Measurements from ENCODE around the gene PSMB10.
A peak's percentile ranks its signal among the peaks of the same experiment; 100 is the strongest.
"Not testable (repeated sequence)": the region's sequence is repeated elsewhere in the genome, so short reads cannot be mapped to it uniquely, and the experiment has no call there.

PSMB10 gene

DNA sequence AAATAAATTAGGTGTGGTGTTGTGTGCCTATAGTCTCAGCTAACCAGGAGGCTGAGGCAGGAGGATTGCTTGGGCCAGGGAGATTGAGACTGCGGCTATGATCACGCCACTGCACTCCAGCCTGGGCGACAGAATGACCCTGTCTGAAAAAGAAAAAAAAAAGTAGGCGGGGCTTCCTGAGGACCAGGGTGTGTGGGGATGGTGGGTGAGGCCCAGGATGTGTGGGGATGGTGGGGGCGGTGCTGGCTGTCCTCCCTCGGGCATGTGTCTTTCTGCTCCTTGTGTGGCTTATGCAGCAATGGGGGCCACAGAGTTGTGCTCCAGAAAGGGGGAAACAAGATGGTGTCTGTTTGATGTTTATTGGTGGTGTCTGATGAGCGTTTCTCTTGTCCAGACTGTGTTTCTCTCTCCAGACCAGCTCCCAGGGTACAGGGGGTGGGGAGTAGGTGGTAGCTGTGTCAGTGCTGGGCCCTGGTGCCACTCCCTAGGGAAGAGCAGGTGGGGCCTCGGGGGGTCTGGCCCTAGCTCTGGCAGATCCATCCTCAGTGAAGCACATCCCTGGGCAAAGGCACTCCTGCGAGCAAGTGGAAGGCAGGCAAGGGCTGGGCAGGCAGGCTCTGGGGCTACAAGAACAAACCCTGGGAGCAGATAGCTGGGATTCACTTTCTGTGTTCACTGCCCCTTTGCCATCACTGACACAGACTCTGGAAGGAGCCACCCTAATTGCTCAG is 5.0 kb upstream of the PSMB10 start:
- no peak for DNase-seq

DNA sequence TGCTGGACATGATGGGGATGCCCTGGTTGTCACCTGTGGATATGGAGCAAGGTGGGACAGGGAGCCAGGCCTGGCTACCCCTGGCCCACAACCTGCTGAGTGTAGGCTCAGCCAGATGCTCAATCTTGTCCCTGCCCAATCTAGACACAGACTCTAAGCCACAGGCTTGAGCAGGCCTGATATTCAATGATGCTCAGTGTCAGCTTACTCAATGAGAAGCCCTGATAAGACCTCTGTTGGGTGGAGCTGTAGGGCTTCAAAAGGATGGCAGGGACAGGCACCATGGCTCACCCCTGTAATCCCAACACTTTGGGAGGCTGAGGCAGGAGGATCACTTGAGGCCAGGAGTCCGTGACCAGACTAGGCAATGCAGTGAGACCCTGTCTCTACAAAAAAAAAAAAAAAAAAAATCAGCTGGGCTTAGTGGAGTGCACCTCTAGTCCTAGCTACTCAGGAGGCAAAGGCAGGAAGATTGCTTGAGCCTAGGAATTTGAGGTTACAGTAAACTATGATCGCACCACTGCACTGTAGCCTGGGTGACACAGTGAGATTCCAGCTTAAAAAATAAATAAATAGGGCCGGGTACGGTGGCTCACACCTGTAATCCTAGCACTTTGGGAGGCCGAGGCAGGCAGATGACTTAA is 3.9 kb upstream of the PSMB10 start:
- no peak for DNase-seq

DNA sequence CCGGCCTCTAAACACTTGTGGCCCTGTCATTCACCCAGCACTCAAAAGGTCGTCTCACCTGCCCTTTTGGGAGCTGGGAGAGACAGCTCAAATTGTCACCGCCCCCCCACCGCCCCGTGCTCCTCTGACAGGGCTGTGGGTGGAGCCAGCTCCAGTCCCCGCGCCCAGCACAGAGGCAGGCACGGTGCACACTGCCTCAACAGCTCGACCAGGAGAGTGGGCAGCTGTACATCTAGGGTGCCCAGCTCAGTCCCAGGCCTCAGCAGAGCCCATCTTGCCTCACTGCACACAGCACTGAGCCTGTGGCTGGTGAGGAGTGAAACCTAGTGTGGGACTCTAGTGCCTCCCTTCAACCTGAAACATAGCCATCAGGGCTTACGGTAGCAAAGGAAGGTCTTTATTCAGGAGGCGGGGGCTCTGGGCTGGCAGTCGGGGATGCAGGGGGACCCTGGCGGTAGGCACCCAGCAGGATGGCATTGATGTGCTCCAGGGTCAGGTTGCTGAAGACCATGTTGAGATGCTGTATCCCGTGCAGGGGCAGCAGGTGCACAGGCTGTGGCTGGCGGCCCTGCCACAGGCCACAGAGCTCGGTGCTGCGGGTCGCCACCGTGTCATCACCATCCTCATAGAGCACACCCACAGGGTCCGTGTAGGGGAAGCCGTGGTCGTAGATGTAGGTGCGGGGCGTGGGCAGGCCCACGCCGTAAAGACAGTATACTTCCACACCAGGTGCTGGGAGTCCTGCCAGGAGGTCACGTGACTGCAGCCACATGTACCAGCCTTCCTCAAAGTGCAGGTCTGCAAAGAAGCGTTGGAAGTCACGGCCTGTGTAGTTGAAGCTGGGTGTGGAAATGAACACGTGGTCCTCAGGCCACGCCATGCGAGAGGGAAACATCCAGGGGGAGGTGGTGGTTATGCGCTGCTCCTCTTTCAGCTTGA is 3.1 kb upstream of the PSMB10 start:
- DNase-seq, result peak; percentile 26 to 56

DNA sequence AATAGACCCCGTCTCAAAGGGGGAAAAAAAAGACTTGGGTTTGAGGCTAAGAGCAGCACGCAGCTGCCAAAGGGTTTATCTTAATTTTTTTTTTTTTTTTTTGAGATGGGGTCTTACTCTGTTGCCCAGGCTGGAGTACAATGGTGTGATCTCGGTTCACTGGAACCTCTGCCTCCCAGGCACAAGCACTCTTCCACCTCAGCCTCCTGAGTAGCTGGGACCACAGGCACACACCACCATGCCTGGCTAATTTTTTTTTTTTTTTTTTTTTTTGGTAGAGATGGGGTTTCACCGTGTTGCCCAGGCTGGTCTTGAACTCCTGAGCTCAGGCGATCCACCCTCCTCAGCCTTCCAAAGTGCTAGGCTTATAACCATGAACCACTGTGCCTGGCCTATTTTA is 1.1 kb upstream of the PSMB10 start:
- not testable (repeated sequence) for DNase-seq

DNA sequence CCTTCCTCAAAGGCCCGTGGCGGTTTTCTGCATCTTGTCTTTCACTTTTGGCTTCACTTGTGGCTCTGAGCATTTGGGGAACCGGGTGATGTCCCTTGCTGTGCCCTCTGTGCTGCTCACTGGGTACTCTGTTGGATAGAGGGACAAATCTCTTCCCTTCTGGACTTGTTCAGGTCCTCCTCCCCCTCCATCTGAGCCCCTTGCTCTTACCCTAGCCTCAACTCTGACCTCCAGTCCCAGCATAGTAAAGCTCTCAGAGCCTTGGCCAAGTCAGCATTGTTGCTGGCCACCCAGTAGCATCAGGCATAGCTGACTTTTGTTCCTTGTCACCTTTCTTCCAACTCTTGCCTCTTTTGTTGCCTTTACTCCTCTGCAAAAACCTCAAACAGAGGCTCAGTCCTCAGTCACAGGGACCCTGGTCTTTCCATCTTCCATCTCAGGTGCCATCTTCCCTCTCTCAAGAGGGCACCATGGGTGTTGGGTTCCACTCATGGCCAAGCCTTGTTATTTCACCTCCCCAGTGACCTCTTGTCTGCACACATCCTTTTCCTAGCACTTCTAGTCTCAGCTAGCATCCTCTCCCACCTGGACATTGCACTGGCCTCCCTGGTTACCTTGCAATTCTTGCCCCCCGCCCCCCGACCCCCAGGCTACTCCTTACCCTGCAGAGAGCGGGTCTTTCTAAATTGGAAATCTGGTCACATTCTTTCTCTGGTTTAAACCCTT is 393 bp upstream of the PSMB10 start:
- DNase-seq, result peak; percentile 92

DNA sequence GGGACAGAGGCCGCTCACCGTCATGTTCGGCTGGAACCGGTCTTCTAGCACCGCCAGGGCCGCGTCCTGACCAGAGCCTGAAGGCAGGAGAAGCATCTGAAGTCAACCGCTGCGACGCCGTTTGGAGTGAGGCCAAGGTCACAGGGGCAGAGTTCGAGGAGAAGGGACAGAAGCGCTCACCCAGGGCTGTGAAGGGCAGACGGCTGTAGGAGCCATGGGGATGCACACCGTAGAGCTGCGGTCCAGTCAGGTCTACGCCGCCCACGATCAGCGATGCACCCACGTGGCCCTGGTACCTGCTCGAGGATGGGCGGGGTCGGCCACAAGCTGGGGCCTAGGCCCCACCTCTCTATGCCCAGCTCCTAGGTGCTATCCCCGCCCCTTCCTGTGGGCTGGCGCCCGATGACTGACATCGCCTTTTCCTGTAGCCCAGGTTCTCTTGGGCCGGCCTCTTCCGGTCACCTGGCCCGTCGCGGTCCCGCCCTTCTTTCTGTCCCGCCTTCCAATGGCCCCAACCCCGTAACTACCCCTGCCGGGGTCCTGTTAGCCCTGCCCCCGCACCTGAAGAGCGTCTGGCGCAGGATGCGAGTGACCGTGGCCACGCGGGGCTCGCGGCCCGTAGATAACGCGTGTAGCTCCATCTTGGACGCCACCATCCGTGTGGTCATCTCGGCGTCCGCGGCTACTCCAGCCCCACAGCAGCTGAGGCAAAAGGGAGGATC is 1.1 kb downstream of the PSMB10 start:
- DNase-seq, result peak; percentile 86 to 92

DNA sequence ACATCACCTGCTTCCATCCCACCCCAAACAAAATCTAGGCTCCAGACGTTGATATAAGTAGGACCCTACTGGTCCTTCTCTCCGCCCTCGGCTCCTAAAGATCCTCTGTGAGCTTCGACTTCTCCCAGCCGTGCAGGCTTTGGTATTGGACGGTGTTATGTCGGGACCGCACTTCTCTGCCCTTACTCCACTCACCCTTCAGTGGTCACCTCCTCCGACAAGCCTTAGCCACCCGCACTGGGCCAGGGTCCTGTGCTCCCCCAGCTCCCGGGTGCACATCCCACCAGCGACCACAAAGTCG is 1.6 kb downstream of the PSMB10 start:
- DNase-seq, result no peak

DNA sequence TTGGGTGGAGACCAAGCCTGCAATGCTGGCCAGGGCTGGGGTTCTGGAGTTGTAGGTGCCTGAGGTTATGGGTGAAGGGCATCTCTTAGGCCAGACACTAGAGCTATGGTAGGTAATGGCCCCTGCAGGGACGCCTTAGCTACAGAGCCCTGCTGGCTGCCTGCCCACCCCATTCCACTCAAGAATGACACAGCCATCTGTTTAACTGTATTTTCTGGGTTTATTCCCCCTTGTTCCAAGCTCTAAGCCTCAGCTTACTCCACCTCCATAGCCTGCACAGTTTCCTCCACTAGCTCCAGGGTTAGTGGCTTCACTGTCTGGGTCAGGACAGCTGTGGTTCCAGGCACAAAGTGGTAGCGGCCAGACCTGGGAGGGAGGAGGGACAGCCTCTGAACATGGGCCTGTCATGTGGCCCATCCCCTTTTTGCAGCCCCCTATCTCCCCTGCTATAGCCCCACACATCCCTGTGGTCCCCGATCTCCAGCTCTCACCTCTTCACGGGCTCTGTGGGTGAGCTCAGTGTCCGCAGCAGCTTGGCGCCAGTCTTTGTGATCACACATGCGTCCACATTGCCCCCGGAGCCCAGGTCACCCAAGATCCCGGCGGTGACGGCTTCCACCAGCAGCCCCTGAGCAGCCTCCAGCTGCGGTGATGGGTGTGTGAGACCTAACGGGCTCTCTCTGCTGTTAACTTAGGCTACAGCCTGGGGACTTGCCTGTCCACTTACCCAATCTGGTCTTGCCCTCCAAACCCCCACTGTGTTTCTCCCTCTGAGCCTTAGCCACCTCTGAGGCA is 2.1 kb downstream of the PSMB10 start:
- DNase-seq, result no peak

DNA sequence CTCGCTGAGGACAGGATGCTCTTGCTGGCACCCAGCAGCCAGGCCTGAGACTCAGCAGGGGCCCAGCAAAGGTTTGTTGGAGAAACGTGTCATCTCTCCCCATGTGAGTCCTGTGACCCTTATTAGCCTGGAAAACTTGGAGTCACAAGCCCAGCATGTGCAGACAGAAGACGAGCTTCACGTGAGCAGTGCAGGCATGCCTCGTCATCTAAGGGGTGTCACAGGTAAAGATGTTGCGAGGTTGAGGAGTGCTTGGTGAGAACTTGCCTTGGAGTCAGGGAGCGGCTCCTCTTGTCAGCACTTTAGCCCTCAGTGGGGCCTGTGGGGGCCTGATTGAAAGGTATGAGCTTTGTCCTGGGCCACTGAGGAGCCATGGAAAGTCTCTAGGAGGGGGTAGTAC is 2.8 kb downstream of the PSMB10 start:
- no peak for DNase-seq

DNA sequence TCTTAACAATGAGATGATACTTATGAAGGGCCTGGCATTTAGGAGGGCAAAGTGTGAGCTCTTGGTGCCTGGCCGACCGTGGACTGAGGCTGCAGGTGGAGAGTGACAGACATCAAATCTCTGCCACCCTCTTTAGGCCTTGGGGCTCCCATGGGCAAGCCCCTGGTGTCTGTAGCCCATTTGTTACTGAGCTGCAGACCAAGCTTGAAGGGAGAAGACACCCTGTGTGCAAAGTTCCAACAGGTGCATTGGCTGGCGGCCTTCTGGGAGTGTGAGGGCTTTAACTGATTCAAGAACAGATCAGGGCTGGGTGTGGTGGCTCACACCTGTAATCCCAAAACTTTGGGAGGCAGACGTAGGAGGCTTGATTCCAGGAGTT is 4.2 kb downstream of the PSMB10 start:
- no peak for DNase-seq

DNA sequence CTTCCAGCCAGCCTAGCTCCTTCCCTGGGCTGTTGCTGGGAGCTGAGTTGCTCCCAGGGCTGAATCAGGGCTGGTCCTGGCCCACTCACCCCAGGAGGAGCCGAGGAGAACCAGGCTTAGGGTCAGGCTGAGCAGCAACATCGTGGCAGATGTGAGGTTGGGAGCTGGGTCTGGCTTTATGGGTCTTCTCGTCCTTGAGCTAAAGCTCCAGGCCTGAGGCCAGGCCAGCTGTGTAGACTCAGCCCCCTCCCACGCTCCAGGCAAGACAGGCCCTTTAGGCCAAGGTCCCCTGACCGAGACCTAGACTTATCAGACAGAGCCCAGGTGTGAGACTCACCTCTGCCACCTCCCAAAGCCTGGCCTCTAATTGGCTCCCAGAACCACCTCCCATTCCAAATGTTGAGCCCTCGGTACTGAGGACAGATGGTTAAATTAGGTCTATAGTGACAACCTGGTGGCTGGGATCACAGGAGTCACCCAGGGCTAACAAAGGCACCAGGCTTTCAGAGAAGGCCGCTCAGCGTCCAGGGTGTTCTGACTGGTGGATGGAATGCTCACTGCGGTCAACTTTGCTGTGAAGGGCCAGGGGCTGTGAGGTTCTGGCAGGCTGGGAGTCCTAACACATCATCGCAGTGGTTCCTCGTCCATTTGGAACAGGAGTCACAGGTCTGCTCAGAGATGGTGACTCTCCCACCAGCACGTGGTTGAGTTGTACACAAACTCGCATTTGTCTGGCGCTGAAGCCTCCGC is 4.8 kb downstream of the PSMB10 start, which contains the start of gene CTRL:
TSS of gene CTRL (minus strand) at position 151 of the 750 bp plus-strand sequence. CDS start at position 141, 10 bp downstream.
- DNase-seq, result no peak

DNA sequence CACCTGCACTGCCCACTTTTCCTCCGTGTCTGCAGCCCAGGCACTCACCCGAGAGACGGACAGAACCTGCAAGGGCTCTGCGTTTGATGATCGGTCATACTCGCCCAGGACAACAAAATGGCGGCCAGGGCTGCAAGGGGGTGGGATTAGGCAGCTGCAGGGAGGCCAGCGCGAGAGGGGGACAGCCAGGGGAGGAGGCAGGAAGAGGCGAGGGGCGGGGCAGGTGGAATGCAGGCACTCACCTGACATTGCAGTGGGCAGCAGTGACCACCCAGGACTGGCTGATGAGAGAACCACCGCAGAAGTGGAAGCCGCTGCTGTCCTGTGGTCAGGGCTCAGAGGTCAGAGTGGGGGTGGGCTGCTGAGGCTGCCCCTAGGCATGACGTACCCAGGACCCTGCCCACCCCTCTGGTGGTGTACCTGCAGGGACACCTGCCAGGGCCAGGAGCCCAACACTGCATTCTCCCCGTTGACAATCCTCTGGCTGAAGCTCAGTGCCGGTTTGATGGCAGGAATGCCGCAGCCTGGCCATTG is 5.9 kb downstream of the PSMB10 start:
- no peak for DNase-seq

DNA sequence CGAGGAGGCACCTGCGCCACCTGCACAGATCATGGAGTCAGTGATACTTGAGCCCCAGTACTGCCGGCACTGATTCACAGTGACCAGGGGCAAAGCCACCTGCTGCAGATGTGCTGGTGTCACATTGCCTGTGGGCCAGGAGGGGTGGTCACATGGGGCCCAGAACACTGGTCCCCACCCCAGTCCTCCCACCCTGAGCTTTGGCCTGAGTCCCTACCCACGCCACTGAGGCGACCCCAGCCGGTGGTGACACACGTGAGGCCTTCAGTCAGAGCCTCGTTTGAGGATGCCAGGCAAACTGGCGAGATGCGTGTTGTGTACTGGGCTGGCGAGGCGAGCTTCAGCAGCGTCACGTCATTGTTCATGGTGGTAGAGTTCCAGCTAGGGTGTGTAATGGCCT is 6.5 kb downstream of the PSMB10 start:
- no peak for DNase-seq

DNA sequence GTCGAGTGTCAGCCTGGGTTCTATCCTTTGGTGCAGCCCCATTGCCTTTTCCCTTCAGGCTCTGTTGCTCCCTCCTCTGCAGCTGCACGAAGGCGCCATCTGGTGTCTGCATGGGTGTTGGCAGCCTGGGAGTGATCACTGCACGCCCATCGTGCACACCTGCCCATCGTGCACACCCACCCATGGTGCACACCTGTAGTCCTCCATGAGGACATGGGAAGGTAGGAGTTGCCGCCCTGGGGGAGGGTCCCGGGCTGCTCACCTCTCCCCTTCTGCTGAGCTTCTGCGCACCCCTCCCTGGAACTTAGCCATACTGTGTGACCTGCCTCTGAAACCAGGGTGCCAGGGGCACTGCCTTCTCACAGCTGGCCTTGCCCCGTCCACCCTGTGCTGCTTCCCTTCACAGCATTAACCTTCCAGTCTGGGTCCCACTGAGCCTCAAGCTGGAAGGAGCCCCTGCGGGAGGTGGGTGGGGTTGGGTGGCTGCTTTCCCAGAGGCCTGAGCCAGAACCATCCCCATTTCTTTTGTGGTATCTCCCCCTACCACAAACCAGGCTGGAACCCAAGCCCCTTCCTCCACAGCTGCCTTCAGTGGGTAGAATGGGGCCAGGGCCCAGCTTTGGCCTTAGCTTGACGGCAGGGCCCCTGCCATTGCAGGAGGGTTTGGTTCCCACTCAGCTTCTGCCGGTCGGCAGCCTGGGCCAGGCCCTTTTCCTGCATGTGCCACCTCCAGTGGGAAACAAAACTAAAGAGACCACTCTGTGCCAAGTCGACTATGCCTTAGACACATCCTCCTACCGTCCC is 7.9 kb downstream of the PSMB10 start:
- DNase-seq, result peak; percentile 40 to 51

DNA sequence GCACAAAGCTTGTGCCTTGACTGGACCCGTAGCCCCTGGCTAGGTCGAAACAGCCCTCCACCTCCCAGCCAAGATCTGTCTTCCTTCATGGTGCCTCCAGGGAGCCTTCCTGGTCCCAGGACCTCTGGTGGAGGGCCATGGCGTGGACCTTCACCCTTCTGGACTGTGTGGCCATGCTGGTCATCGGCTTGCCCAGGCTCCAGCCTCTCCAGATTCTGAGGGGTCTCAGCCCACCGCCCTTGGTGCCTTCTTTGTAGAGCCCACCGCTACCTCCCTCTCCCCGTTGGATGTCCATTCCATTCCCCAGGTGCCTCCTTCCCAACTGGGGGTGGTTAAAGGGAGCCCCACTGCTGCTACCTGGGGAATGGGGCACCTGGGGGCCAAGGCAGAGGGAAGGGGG is 8.5 kb downstream of the PSMB10 start:
- DNase-seq, result no peak

DNA sequence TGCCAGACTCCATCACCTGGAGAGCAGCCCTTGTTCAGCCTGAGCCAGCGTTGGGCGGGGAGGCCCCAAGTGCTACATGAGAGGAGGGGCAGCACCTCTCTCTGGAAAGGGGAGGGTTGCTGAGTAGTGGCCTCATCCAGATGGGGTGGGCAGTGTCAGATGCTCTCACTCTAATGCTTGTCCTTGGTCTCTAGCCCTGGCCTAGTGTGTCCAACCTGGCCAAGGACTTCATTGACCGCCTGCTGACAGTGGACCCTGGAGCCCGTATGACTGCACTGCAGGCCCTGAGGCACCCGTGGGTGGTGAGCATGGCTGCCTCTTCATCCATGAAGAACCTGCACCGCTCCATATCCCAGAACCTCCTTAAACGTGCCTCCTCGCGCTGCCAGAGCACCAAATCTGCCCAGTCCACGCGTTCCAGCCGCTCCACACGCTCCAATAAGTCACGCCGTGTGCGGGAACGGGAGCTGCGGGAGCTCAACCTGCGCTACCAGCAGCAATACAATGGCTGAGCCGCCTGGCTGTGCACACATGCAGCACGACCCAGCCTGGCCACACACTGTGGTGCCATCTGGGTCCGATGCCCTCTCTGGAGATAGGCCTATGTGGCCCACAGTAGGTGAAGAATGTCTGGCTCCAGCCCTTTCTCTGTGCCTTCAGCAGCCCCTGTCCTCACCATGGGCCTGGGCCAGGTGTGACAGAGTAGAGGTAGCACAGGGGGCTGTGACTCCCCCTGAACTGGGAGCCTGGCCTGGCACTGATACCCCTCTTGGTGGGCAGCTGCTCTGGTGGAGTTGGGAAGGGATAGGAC is 9.3 kb downstream of the PSMB10 start:
- DNase-seq, result no peak

DNA sequence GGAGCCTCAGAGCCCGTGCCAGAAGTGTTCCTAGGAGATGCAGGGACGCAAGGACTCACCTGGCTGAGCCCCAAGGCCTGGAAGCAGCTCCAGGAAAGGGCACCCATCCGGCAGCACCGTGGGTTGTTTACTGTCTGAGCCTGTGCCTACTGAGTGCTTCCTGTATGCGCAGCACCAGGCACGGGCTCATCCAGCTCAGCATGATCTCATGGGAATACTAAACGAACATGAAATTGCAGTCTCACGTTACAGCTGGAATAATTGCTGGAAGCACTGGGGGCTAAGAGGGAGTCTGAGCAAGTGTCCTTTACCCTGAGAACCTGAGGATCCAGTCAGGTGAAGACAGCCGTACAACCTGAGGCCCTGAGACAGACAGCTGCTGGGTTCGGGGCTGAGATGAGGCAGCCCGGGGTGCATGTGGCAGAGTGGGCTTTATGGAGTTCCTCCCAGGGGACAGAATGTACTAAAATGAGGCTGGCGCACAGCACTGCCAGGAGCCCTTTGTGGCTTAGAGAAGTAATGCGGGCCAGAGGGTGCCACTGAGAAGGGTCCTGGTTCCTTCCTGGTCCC is 10.4 kb downstream of the PSMB10 start:
- DNase-seq, result no peak

All from inflammatory macrophage (primary cell).